Esophagus muscularis mucosa (tissue), 4 donors: ENCODE data around the gene GNA12. TPM values are rescaled to one million over a fixed set of nuclear protein-coding genes. Genes with fewer than 3 reads are reported as not detected.

Source experiments
- DNase-seq: peaks from one replicate; pipeline ENCODE4 v3.0.0-alpha.2; 2017; ENCODE audit errors: extremely low spot score
- H3K27ac ChIP-seq, 4 donors: fragments of 200-600 bp; sonication (generic); replicated peaks in 1 of 4; 1 replicate in 3 of 4; 2 replicates in 1 of 4; pipeline ENCODE4 v1.5.1; 2016 to 2019; ENCODE audit warnings: mild to moderate bottlenecking in 1 of 4
- H3K27me3 ChIP-seq, 4 donors: fragments of 200-600 bp; sonication (generic); one replicate each; pipeline versions ENCODE4 v1.5.1 to v1.6.0; 2016 to 2019
- H3K36me3 ChIP-seq, 4 donors: fragments of 200-600 bp; sonication (generic); one replicate each; pipeline ENCODE4 v1.5.1; 2016 to 2019
- H3K4me1 ChIP-seq, 4 donors: fragments of 200-600 bp; sonication (generic); one replicate each; pipeline ENCODE4 v1.5.1; 2016 to 2019
- H3K4me3 ChIP-seq, 4 donors: fragments of 200-600 bp; sonication (generic); 1 replicate in 2 of 4; 2 replicates in 2 of 4; pipeline ENCODE4 v1.5.1; 2016 to 2019; ENCODE audit warnings: mild to moderate bottlenecking in 4 of 4, moderate library complexity in 1 of 4
- H3K9me3 ChIP-seq, 4 donors: fragments of 200-600 bp; sonication (generic); 1 replicate in 3 of 4; 2 replicates in 1 of 4; pipeline ENCODE4 v1.5.1; 2016 to 2019
- EP300 ChIP-seq: sonication (generic); formaldehyde crosslinking; IDR thresholded peaks from one replicate; pipeline ENCODE4 v1.6.1; 2017; ENCODE audit warnings: antibody characterized with exemption
- POLR2A ChIP-seq: fragments of 450-650 bp; IDR thresholded peaks from one replicate; pipeline ENCODE4 v1.6.1; 2017; ENCODE audit warnings: antibody characterized with exemption, moderate library complexity, mild to moderate bottlenecking, low read depth
- POLR2AphosphoS5 ChIP-seq, 2 donors: sonication (generic); formaldehyde crosslinking; IDR thresholded peaks; one replicate each; pipeline ENCODE4 v1.6.1; 2017; ENCODE audit warnings: antibody characterized with exemption in 2 of 2
- WGBS: methylation state at CpG from one replicate; pipeline ENCODE4 v1.1.5; 2018; 5-methylcytosine and 5-hydroxymethylcytosine counted together
- intact Hi-C: fragments of 100-400 bp; cut with DNase I; formaldehyde crosslinking; loops from one replicate; pipeline ENCODE4 v1.15.1; 2023
- total RNA-seq, 4 donors: library from RNA; depleted of rRNA; stranded (reverse); fragments of >200 nt; gene quantifications; one replicate each; pipeline versions ENCODE4 v1.1.0 to v1.2.1, GENCODE V29; 2016
- TF ChIP-seq, protein P1 (sequence below), 3 experiments: fragments of 200-600 bp in 2 of 3; fragments of 450-650 bp in 1 of 3; sonication (generic) in 2 of 3; IDR thresholded peaks; one replicate each; pipeline ENCODE4 v1.5.1; 2017 to 2019; ENCODE audit warnings: antibody characterized with exemption in 3 of 3, mild to moderate bottlenecking in 2 of 3, moderate library complexity in 1 of 3

Gene GNA12
- total RNA-seq, 4 donors from 2014 or later = 25.3 to 61.8 (median 38.9) TPM

- no peak for DNase-seq
- Histone ChIP-seq H3K27me3 (no peaks in the 10 kb centered on the region), H3K27ac (peak overlapping the region; percentile 81 to 91 (median 85)), H3K4me3 (peak overlapping the region in 3 of 4 donors; percentile 9 to 22 (median 18)), H3K9me3 (no peaks in the 10 kb centered on the region), H3K36me3 (peaks cover 0 to 4% (median 0%) of the 10 kb centered on the region in 4 donors), H3K4me1 (peaks cover 45 to 66% (median 63%) of the 10 kb centered on the region in 4 donors)
- 24% methylated on average over 11 of the region's 12 CpGs for WGBS
- TF ChIP-seq, protein P1, sequence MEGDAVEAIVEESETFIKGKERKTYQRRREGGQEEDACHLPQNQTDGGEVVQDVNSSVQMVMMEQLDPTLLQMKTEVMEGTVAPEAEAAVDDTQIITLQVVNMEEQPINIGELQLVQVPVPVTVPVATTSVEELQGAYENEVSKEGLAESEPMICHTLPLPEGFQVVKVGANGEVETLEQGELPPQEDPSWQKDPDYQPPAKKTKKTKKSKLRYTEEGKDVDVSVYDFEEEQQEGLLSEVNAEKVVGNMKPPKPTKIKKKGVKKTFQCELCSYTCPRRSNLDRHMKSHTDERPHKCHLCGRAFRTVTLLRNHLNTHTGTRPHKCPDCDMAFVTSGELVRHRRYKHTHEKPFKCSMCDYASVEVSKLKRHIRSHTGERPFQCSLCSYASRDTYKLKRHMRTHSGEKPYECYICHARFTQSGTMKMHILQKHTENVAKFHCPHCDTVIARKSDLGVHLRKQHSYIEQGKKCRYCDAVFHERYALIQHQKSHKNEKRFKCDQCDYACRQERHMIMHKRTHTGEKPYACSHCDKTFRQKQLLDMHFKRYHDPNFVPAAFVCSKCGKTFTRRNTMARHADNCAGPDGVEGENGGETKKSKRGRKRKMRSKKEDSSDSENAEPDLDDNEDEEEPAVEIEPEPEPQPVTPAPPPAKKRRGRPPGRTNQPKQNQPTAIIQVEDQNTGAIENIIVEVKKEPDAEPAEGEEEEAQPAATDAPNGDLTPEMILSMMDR (IDR thresholded peaks at IDR 0.05) = no peak
- TF ChIP-seq POLR2AphosphoS5 (IDR thresholded peaks at IDR 0.05) = peak; percentile 62 to 68
- intact Hi-C loops = no loop called here
Measured at GRCh38 chr7:2757904-2758672, 86.0 kb downstream of the GNA12 start.

GRCh38 chr7:2757361-2757903 is 86.7 kb downstream of the GNA12 start:
- intact Hi-C loops = no loop called here
- Histone ChIP-seq H3K27ac (peak overlapping the region; percentile 81 to 91 (median 85)), H3K9me3 (no peaks in the 10 kb centered on the region), H3K4me1 (peaks cover 45 to 60% (median 57%) of the 10 kb centered on the region in 4 donors), H3K4me3 (peak overlapping the region in 3 of 4 donors; percentile 2 to 22 (median 9)), H3K36me3 (peaks cover 0 to 4% (median 0%) of the 10 kb centered on the region in 4 donors), H3K27me3 (no peaks in the 10 kb centered on the region)
- 29% methylated on average over 11 of the region's 11 CpGs for WGBS
- DNase-seq = no peak
- peak in 1 of 2 donors; percentile 36 for TF ChIP-seq POLR2AphosphoS5 (IDR thresholded peaks at IDR 0.05)
- TF ChIP-seq POLR2A = no peak
- no peak for TF ChIP-seq EP300
- TF ChIP-seq, protein P1 (IDR thresholded peaks at IDR 0.05) = no peak

DNA sequence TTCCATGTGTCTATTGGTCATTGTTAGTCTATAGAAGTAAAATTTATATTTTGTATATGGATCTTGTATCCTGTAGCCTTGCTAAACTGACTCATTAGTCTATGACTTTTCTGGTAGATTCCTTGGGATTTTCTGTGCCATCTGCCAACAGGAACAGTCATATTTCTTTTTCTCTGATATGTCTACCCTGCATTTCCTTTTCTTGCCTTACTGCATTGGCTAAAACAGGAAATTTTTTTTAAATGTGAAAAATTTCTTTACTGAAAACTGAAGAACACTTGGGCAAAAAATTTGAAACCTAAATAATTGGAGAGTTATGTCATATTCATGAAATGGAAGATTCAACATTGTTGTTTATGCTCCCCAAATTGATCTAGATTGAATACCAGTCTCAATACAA is 88.6 kb downstream of the GNA12 start:
- no peak for DNase-seq
- TF ChIP-seq EP300 (no peak), POLR2A (no peak), POLR2AphosphoS5 (IDR thresholded peaks at IDR 0.05) (no peak)
- TF ChIP-seq, protein P1 (IDR thresholded peaks at IDR 0.05) = no peak
- peaks cover 32 to 41% (median 39%) of the 10 kb centered on the region in 4 donors for H3K4me1 ChIP-seq
- H3K36me3 ChIP-seq = peaks cover 0 to 4% (median 0%) of the 10 kb centered on the region in 4 donors
- no peaks in the 10 kb centered on the region for H3K9me3 ChIP-seq
- intact Hi-C loops = no loop called here
- H3K27me3 ChIP-seq = no peaks in the 10 kb centered on the region
- H3K4me3 ChIP-seq = no peak overlapping the region
- H3K27ac ChIP-seq = no peak overlapping the region

- H3K27me3 ChIP-seq = no peaks in the 10 kb centered on the region
- peaks cover 30 to 34% (median 33%) of the 10 kb centered on the region in 4 donors for H3K4me1 ChIP-seq
- H3K36me3 ChIP-seq = peaks cover 0 to 4% (median 0%) of the 10 kb centered on the region in 4 donors
- no peak overlapping the region for H3K4me3 ChIP-seq
- no peaks in the 10 kb centered on the region for H3K9me3 ChIP-seq
- TF ChIP-seq POLR2A (no peak), POLR2AphosphoS5 (IDR thresholded peaks at IDR 0.05) (no peak), EP300 (no peak)
- TF ChIP-seq, protein P1 (IDR thresholded peaks at IDR 0.05) = no peak
- intact Hi-C loops = no loop called here
- WGBS = 98% methylated on average over 10 of the region's 10 CpGs
- no peak for DNase-seq
- no peak overlapping the region for H3K27ac ChIP-seq
Measured at GRCh38 chr7:2754912-2755311, 89.2 kb downstream of the GNA12 start.
